NCI-H187 treated with DMSO at 0.1 percent for 48 hours (cell line): ENCODE measurements around the gene HTR1B.

Experiments used
- DNase-seq: peaks from one replicate; lab custom pipeline; 2025; lab: John Stamatoyannopoulos, UW

The HTR1B gene

DNA sequence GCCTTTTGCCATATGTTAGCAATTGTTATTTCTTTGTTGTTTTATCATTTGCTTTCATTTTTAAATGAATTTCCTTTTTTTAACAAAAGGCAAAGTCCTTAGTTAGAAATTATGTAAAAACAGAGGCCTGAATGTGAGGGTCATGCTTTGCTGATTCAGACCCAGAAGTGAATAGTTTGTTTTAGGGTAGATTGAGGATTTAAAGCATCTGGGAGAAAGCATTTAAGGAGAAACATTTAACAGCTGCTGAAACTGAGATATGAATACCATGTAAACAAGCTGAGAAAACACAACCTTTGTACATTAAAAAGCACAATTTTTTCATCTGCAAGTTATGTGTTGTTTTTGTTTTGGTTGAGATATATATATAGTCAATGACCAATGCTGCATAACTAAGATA, 8.0 kb downstream of the HTR1B start:
- DNase-seq, result no peak

DNA sequence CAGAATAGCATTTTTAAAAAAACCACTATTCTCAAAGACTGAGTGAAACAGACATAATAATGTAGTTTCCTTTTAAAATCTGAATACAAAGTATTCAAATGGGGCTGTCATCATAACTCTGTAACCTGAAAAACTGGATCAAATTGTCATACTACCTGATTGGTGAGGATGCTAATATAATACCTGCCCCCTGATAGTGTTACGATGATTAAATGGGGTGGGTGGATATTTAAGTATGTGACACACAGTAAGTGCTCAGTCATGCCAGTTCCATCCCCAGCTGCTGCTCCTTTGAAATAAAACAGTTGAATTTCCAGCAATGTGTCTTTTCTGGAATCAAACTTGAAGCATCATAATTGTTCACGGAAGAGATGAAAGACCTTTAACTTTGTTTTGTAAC, 8.9 kb downstream of the HTR1B start:
- DNase-seq, result no peak

DNA sequence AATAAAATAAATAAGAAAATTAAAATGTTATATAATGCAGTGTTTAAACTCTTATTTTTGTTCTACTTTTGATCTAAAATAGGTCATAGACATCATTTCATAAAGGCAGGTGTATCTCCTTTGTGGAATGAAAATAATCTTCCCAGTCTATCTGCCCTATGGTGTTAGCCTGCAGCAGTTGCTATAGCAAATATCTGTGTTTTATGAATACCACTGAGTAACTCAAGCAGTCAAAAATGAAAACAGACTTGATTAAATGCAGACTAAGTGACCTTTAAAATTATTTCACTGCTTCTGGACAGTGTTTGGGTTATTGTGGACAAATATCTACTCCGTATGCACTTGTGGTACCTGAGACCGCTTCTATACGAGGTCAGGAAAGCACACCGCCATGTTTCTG, 11.8 kb downstream of the HTR1B start:
- DNase-seq, result no peak

DNA sequence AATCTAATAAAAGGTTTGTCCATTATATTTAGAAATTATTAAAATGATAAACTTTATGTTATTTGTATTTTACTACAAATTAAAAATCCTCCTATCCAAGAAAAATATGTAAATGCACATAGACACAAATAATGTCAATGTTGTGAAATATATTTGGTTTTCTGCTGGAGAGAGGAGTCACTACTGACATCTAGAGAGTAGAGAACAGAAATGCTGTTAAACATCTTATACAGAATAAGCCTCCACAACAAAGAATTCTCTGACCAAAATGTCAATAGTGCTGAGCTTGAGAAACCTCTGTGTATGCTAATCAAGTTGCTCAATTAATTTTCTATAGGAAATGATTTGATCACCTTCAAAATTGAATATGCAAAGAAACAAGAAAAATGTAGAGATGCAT, 12.4 kb downstream of the HTR1B start:
- DNase-seq, result no peak

DNA sequence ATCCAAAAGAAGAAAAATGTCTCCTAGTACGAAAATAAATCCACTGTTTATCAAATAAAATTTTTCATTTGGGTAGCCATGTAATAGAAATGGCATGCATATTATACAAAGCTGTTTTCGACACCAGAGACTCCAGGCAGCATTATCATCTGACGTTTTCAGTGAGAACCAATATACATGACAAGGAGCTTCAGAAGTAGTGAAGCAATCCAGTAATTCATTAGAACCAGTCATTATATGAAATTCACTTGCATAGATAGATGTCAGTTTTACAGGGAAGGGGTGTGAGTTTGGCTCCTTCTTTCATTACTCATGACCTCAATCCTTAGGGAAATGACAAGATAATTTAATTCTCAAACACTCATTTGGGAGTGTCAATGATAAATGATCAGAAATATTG, 14.7 kb downstream of the HTR1B start:
- no peak for DNase-seq

DNA sequence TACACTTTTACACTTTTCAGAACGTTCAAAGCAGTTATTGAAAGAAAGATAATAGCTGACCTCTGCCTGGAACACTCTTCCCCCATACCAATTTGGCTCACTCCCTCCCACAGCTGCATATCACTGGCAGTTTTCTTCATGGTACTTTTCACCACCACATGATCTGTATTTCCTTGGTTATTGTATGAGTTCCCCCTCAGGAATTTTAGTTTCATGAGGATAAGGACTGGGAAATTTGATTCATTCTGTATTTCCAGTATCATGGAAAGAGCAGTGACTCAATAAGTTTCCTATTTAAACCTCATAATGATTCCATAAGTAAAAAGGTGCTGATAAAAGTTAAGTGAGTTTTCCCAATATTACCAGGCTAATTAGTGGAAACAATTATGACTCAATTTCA, 16.0 kb downstream of the HTR1B start:
- no peak for DNase-seq

DNA sequence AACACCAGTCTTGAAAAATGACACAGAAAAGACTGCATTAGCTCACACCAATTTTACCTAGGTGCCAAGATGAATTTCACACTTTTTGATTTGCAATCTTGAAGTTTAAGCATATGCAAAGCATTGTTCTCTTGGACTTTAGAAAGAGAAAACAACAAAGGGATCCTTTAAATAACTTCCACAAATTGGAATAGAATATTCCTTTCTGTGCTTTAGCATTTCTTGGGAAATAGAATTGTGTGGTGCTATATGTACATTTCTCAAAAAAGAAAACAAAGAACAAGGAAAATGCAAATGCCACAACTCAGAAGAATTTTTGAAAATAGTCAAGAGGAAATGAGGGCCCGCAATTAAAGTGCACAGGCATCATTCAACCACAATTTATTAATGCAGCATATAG, 17.0 kb downstream of the HTR1B start:
- no peak for DNase-seq

DNA sequence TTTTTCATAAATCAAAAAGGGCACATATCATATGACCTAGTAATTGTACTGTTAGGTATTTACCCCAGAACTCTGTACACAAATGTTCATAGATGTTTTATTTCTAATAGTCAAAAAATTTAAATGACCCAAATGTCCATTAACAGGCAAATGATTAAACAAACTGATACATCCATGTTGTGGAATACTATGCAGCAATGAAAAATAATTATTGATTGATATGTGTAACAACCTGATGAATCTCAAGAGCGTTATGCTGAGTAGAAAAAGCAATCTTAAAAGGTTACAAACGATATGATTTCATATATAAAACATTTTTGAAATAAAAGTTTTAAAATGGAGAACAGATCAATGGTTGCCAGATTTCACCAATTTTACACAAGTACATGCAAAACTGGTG, 18.1 kb downstream of the HTR1B start:
- DNase-seq, result no peak

DNA sequence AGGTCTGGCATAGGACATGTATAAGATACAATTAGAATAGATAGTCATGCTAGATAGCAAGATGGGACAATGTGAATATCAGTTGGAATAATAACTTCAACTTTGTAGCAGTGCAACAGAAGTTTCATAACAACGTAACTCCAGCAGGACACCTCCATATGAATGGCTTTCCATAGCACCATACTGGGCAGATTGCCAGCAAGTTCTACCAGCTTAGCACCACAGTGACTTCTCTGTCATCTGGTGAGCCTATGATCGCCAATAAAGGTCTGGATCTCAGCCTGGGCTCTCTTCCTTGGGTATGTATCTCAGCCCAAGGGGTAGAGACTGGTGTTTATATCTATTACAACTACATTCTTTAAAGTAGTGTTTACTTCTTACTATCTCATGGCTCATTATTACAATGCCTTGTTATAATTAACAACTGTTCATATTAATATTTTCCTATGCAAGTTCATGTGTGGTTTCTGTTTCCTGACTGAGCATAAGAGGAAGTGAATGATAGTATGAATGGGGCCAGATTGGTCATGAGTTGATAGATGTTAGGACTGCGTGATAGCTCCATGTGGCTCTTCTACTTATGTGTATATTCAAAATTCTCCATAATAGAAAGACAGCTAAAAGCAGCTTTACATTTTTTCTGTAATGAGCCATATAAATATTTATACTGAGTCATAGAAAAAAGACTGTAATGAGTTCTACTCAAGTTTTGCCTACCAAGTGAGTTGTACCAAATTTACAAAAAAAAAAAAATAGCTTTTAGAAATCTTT, 22.9 kb downstream of the HTR1B start:
- DNase-seq, result no peak

DNA sequence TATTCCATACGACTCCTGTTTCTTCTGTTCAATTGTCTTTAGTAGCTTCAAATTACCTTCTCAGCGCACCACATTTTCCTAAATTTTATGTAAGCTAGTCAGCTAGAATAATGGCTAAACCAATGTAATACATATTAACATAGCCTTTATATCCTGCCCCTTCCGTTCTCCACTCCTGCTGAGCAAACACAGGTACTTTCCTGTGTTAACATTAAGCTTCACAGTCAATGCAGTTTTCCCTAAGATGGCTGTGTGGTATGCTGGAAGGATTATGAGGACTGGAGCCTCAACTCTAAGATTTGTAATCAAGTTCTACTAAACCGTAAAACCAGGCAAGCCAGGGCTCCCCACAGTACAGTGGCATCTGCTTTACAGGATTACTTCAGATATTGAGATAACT, 29.4 kb downstream of the HTR1B start:
- DNase-seq, result no peak

DNA sequence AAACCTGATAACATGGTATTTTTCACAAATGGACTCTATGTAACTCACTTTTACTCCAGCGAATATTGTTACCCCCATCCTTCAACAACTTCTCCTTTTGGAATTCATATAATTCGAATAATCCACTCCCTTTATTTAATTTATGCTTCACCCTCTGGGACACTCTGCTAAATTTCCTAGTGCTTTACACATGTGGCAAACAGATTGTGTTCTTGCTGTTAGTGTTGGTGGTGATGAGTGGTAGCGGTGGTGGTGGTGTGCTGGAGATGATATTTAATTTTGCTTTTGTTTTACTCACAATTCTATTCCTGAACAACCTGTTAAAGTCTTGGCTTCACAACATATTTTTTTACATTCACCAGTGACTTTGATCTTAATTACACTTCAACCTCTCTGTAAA, 32.8 kb downstream of the HTR1B start:
- DNase-seq, result no peak

DNA sequence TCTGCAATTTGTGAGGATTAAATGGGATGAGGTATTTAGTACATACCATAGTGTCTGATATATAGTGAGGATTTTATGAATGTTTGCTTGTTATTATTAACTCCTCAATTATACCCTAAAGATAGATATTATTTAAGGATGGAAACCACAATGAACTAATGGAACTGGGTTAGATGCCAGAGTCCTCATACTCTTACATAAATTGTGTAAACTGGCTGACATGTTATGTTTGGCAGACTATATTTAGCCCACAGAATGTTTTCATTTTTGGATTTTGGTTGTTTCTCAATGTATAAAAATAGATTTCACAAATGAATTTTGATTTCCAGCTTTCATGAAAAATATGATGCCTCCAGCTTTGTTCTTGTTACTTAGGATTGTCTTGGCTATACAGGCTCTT, 37.6 kb downstream of the HTR1B start:
- no peak for DNase-seq

DNA sequence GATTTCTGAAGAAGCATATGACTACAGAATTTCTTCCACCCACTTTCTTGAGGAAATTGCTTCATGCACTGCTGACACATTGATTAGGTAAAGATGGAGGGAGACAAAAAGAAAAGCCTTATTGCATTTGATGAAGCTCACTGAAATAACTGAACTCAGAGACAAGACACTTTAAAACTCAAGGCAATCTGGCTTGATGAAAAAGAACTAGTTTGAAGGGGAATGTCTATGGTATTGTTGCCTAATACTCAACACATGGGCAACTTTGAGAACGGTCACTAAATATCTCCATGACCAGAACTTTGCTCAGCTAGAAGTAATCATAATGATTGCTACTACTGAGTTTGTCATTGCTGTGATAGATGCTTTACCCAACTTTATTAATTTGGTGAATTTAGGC, 38.1 kb downstream of the HTR1B start:
- no peak for DNase-seq

DNA sequence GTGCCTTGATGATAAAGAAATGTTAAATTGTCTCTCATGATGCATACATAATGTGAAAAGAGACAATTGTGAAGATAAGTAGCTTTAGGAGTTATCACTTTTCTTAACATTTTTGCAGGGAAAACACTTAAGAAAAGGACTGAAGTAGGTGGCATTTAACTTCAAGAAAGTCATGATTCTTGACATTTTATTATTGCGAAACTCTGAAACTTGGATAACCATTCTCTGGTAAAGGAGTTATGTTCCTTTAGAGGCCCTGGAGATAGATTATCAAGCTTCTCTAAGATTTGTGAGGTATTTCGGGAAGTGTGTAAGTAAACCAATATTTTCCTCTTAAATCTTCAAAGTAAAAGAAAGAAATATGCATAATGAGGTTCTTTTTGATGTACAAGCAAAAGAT, 38.5 kb downstream of the HTR1B start:
- no peak for DNase-seq

DNA sequence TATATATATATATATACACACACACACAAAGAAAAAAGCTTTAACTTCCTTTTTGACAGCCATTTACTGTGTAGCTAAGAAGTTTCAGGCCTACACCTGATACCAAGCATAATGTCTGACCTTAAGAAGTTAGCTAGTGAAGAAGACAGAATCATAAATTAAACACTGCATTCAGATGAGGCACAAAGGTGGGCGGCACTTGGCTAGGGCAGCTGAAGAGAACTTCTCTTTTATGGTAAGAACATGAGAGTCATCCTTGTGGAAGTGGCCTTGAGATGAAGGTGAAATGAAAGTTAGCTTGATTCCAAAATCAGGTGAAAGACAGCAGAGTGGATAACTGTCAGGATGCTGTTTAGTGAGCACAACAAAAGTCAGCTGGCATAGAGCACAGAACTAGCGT, 46.5 kb downstream of the HTR1B start:
- DNase-seq, result no peak

DNA sequence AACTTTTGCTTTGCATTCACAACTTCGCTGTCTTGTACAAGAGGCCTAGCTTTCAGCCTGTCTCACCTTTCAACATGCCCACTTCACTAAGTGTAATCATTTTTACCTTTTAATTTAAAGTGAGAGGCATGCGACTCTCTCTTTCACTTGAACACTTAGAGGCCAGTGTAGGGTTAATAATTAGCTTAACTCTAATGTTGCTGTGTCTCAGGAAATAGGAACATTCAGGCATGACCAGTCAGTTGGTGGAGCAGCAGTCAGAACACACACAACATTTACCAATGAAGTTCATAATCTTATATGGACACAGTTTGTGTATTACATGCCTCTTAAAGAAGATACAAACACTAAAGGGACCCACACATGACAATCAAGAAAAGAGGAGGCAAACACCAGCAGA, 47.6 kb downstream of the HTR1B start:
- DNase-seq, result no peak
